ENCODE data around the gene SLC25A13.

GRCh38 chr7:96111405-96111804 lies 210.5 kb downstream of the SLC25A13 start:
- no peak for TF ChIP-seq EZH2phosphoT487 (IDR thresholded peaks at IDR 0.05; ENCODE audit: insufficient read depth, low read depth)
- TF ChIP-seq EZH2 (IDR thresholded peaks at IDR 0.05; ENCODE audit: insufficient read depth, poor library complexity, severe bottlenecking): no peak
